Fibroblast of pulmonary artery (primary cell): ENCODE data around the gene HIPK1.

ENCODE experiments used
- DNase-seq: peaks from one replicate; pipeline ENCODE4 v3.0.0-alpha.2; 2010; ENCODE audit warnings: low read depth
- H3K4me3 ChIP-seq: replicated peaks from 2 replicates; pipeline ENCODE4 v1.5.1; 2011; ENCODE audit warnings: low read depth, mild to moderate bottlenecking, control low read depth, low read length, moderate library complexity
- CTCF ChIP-seq: IDR thresholded peaks from 2 replicates; pipeline ENCODE4 v1.5.1; 2011; ENCODE audit warnings: mild to moderate bottlenecking, control low read depth, low read length, inconsistent platforms; ENCODE audit errors: missing control alignments

HIPK1 gene

GRCh38 chr1:114023377-114023776 lies 94.3 kb downstream of the HIPK1 start:
- no peak for TF ChIP-seq CTCF
- no peak for DNase-seq
- H3K4me3 ChIP-seq: no peak overlapping the region

DNA sequence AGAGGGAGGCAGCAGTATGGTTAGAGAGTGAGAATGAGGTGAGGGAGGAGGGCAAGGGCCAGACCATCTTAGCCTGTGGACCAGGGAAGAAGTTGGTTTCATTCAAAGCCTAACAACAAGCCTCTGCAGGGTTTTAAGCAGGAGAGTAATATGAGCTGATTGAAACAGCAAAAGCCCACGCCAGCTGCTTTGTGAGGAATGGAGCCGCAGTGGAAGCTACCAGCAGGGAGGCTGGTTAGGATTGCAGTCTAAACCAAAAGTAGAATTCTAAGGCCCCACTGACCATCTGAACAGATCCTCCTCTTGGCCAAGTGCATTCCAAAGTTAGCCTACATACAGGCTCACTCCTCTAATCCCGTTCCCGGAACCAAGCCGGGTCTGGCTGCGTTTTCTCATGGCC lies 94.9 kb downstream of the HIPK1 start:
- TF ChIP-seq CTCF: no peak
- DNase-seq: no peak
- no peak overlapping the region for H3K4me3 ChIP-seq

GRCh38 chr1:114025609-114026401 lies 96.7 kb downstream of the HIPK1 start:
- DNase-seq: no peak
- no peak for TF ChIP-seq CTCF
- H3K4me3 ChIP-seq: no peak overlapping the region

- H3K4me3 ChIP-seq: no peak overlapping the region
- no peak for DNase-seq
- TF ChIP-seq CTCF: no peak
Measured at GRCh38 chr1:114026797-114027196, 97.7 kb downstream of the HIPK1 start.
